K562 (cell line): ENCODE data around the gene ZBTB25. TPM values are rescaled to one million over a fixed set of nuclear protein-coding genes. Genes with fewer than 3 reads are reported as not detected.

Experiments used
- ARNT ChIP-seq, 2 experiments: fragments of 450-650 bp; IDR thresholded peaks; 2 replicates each; pipeline ENCODE4 v1.6.1; 2016; ENCODE audit warnings: mild to moderate bottlenecking in 1 of 2
- ATF2 ChIP-seq: sonication (generic); formaldehyde crosslinking; IDR thresholded peaks from 2 replicates; pipeline ENCODE4 v1.8.1; 2022; ENCODE audit warnings: missing genetic modification reagents
- CTBP1 ChIP-seq: fragments of 450-650 bp; IDR thresholded peaks from 2 replicates; pipeline ENCODE4 v1.6.1; 2016; ENCODE audit warnings: borderline replicate concordance
- DACH1 ChIP-seq: fragments of 450-650 bp; IDR thresholded peaks from 2 replicates; pipeline ENCODE4 v1.6.1; 2018; ENCODE audit not compliant: partially characterized antibody
- GTF2B ChIP-seq: IDR thresholded peaks from 2 replicates; pipeline ENCODE4 v1.6.1; 2011; ENCODE audit not compliant: insufficient read length; ENCODE audit errors: extremely low read depth
- JUN ChIP-seq, 2 experiments: sonication (generic) in 1 of 2; formaldehyde crosslinking in 1 of 2; IDR thresholded peaks; 2 replicates each; pipeline versions ENCODE4 v1.6.1 to v1.8.0; 2012 to 2022; ENCODE audit warnings: borderline replicate concordance in 2 of 2, mild to moderate bottlenecking in 2 of 2, improper control_type of control experiment in 1 of 2, low read depth in 1 of 2, low read length in 1 of 2, missing genetic modification reagents in 1 of 2
- KDM1A ChIP-seq, 2 experiments: fragments of 450-650 bp; IDR thresholded peaks; 2 replicates each; pipeline ENCODE4 v1.6.1; 2016; ENCODE audit warnings: mild to moderate bottlenecking in 2 of 2
- MAFG ChIP-seq: fragments of 450-650 bp; conservative IDR thresholded peaks from 2 replicates; pipeline ENCODE4 v1.6.1; 2016; ENCODE audit warnings: missing genetic modification characterization, missing compliant biosample characterization
- MAX ChIP-seq: sonication (generic); formaldehyde crosslinking; IDR thresholded peaks from 2 replicates; pipeline ENCODE4 v1.9.0; 2022; ENCODE audit warnings: mild to moderate bottlenecking, missing genetic modification reagents
- NELFE ChIP-seq: IDR thresholded peaks from 2 replicates; pipeline ENCODE4 v1.6.1; 2011; ENCODE audit warnings: mild to moderate bottlenecking; ENCODE audit not compliant: insufficient read depth, insufficient read length
- NFE2 ChIP-seq: IDR thresholded peaks from 2 replicates; pipeline ENCODE4 v1.6.1; 2014; ENCODE audit warnings: antibody characterized with exemption, low read depth
- POLR2AphosphoS5 ChIP-seq: IDR thresholded peaks from 2 replicates; pipeline ENCODE4 v1.6.1; 2011; ENCODE audit warnings: mild to moderate bottlenecking, low read depth, low read length, moderate library complexity; ENCODE audit not compliant: control insufficient read depth, insufficient read depth
- RBBP5 ChIP-seq: fragments of 200-600 bp; sonication (generic); IDR thresholded peaks from 2 replicates; pipeline ENCODE4 v1.6.1; 2012; ENCODE audit warnings: borderline replicate concordance, mild to moderate bottlenecking, low read length, control low read depth, inconsistent platforms; ENCODE audit not compliant: insufficient read depth, poor library complexity, severe bottlenecking
- STAT6 ChIP-seq: sonication (generic); formaldehyde crosslinking; IDR thresholded peaks from 2 replicates; pipeline ENCODE4 v1.8.1; 2023; ENCODE audit warnings: mild to moderate bottlenecking, missing genetic modification reagents
- VEZF1 ChIP-seq: fragments of 200-800 bp; sonication (Bioruptor generic); IDR thresholded peaks from 2 replicates; pipeline ENCODE4 v1.6.1; 2017; ENCODE audit warnings: missing genetic modification characterization, missing compliant biosample characterization
- XRCC5 ChIP-seq: fragments of 200-400 bp; formaldehyde crosslinking; IDR thresholded peaks from 2 replicates; pipeline ENCODE4 v1.6.1; 2017; ENCODE audit warnings: low read depth, mild to moderate bottlenecking, low read length
- YY1 ChIP-seq, 3 experiments: IDR thresholded peaks; 2 replicates each; pipeline ENCODE4 v1.6.1; 2011; ENCODE audit warnings: low read length in 2 of 3, mild to moderate bottlenecking in 2 of 3, moderate library complexity in 2 of 3, borderline replicate concordance in 1 of 3, control low read depth in 1 of 3, low read depth in 1 of 3; ENCODE audit not compliant: insufficient read depth in 3 of 3, insufficient replicate concordance in 2 of 3, control insufficient read depth in 1 of 3, insufficient read length in 1 of 3; ENCODE audit errors: extremely low read depth in 1 of 3
- ZFPM2 ChIP-seq: fragments of 250-450 bp; sonication (Bioruptor Pico); IDR thresholded peaks from 2 replicates; pipeline ENCODE4 v1.5.1; 2022; ENCODE audit warnings: mild to moderate bottlenecking
- ZNF217 ChIP-seq: sonication (generic); formaldehyde crosslinking; IDR thresholded peaks from 2 replicates; pipeline ENCODE4 v1.8.0; 2022; ENCODE audit warnings: mild to moderate bottlenecking, missing genetic modification reagents
- polyA plus RNA-seq, 8 experiments: library from polyadenylated mRNA; depleted of rRNA in 4 of 8; stranded (reverse) in 5 of 8; unstranded in 3 of 8; fragments of >200 nt; fragmentation: Nextera tagmentation in 2 of 8; fragmentation: Illumina TruSeq in 1 of 8; extraction: Ambion mirVana in 2 of 8; extraction: Trizol in 1 of 8; gene quantifications; 2 replicates each; pipeline versions ENCODE4 v1.2.1 to v1.2.3, GENCODE V29; 2011 to 2014; ENCODE audit warnings: inconsistent platforms in 1 of 8, missing spikeins in 1 of 8
- total RNA-seq, 7 experiments: library from RNA; depleted of rRNA in 6 of 7; stranded (reverse); fragments of >200 nt in 6 of 7; fragmentation: Illumina TruSeq in 2 of 7; extraction: Trizol in 2 of 7; gene quantifications; 2 replicates each; pipeline versions ENCODE4 v1.2.1 to v1.2.3, GENCODE V29; 2011 to 2021; ENCODE audit warnings: low replicate concordance in 1 of 7

The ZBTB25 gene
- total and polyA plus RNA-seq, 9 of the 15 experiments (the other 6 are each of a cell fraction or from before 2014, with no cell fraction given): 0.61 to 3.9 (median 2.3) TPM

GRCh38 chr14:64503434-64504309 is at the start of gene ZBTB25 (continued):
- no peak for TF ChIP-seq ATF2
- TF ChIP-seq KDM1A (IDR thresholded peaks at IDR 0.05): no peak
- TF ChIP-seq RBBP5: peak; percentile 80
- no peak for TF ChIP-seq NFE2
- TF ChIP-seq DACH1: no peak
- TF ChIP-seq JUN (IDR thresholded peaks at IDR 0.05; ENCODE audit: borderline replicate concordance, low read depth, low read length): no peak
- TF ChIP-seq JUN (CRISPR knock-in tag; IDR thresholded peaks at IDR 0.05; ENCODE audit: borderline replicate concordance): no peak
- no peak for TF ChIP-seq NELFE
- TF ChIP-seq XRCC5: no peak
- TF ChIP-seq GTF2B: no peak
- no peak for TF ChIP-seq STAT6 (CRISPR knock-in tag)
- TF ChIP-seq POLR2AphosphoS5: peak; percentile 12; the same call in 1 of the 2 replicates
- TF ChIP-seq ARNT (IDR thresholded peaks at IDR 0.05): no peak
- peak in 2 of 3 experiments; percentile 48 to 72 for TF ChIP-seq YY1 (IDR thresholded peaks at IDR 0.05; ENCODE audit: borderline replicate concordance in 1 of 3, control insufficient read depth in 1 of 3, extremely low read depth in 1 of 3, insufficient read depth in 3 of 3, insufficient read length in 1 of 3, insufficient replicate concordance in 2 of 3, low read depth in 1 of 3, low read length in 2 of 3)
- TF ChIP-seq MAX (CRISPR knock-in tag): peak; percentile 67
- no peak for TF ChIP-seq ZFPM2 (CRISPR knock-in tag)
- peak; percentile 78 for TF ChIP-seq VEZF1
- no peak for TF ChIP-seq MAFG
- TF ChIP-seq CTBP1: peak; percentile 86
- TF ChIP-seq ZNF217: no peak
